ENCODE results near the gene FDX2.

Gene FDX2

DNA sequence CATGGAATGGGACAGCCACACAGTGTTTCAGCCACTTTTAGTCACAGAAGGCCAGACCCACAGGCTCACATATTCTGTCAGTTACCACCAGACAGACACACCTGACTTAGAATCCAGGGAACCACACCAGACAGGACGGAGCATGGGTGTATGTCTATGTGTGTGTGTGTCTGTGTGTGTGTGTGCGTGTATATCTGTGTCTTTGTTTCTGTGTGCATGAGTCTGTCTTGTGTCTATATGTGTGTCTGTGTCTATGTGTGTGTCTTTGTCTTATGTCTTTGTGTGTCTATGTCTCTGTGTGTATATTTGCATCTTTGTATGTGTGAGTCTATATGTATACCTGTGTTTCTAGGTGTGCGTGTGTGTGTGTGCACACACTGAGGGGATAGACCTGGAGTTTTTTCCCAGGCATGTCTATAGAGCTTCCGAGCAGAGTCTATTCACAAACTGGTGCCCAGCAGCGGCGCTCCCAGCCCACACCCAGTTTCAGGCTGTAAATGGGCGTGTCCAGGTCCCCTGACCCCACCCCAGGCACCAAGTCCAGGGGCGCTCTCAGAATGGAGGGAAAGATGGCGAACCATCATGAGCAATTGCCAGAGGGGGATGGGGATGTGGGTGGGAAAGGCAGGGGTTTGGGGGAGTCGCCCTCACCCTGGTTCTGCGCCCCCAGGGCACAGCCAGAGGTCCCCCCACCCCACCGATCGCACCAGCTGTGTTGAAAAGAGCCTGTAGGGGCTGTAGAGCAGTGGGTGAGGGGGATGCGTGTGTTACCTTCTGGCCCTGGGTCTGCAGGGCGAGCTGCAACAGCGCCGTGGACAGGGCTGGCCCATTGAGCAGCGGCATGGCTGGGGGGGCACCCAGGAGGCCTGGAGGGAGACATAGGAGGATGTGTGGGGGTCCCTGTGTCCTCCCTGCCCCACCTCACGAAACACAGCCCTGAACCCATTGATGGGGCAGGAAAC, 6.3 kb upstream of the FDX2 start:
- Mint-ChIP-seq H3K9me3 (no peaks in the 10 kb centered on the region), H3K27ac (peak overlapping the region; percentile 79), H3K27me3 (no peaks in the 10 kb centered on the region), H3K4me1 (peaks cover 3 to 6% of the 10 kb centered on the region in 2 donors), H3K36me3 (peaks cover 18 to 40% of the 10 kb centered on the region in 2 donors), H3K4me3 (no peak overlapping the region)
- ATAC-seq (replicated peaks) (no peak), DNase-seq (no peak)

DNA sequence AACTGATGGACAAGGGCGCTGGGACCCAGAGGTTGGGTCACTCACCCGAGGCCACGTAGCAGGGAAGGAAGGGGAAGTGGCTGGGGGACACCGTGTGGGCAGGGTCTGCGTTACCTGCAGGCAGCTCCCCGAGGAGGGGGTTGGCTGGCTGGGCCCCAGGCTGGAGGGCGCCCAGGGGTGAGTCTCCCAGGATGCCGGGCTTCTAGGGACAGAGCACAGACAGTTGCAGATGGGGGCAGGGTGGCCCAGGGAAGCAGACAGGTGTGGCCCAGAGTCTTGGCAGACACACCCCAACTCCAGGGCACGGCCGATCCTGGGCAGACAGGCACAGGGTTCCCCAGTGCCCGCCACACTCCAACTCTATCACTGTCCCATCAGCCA, 5.6 kb upstream of the FDX2 start:
- no peaks in the 10 kb centered on the region for H3K9me3 Mint-ChIP-seq
- H3K27me3 Mint-ChIP-seq, result no peaks in the 10 kb centered on the region
- no peak overlapping the region for H3K27ac Mint-ChIP-seq
- H3K4me3 Mint-ChIP-seq, result no peak overlapping the region
- ATAC-seq (replicated peaks) (no peak), DNase-seq (no peak)
- H3K36me3 Mint-ChIP-seq, result peaks cover 22 to 45% of the 10 kb centered on the region in 2 donors
- H3K4me1 Mint-ChIP-seq, result peaks cover 5 to 9% of the 10 kb centered on the region in 2 donors

DNA sequence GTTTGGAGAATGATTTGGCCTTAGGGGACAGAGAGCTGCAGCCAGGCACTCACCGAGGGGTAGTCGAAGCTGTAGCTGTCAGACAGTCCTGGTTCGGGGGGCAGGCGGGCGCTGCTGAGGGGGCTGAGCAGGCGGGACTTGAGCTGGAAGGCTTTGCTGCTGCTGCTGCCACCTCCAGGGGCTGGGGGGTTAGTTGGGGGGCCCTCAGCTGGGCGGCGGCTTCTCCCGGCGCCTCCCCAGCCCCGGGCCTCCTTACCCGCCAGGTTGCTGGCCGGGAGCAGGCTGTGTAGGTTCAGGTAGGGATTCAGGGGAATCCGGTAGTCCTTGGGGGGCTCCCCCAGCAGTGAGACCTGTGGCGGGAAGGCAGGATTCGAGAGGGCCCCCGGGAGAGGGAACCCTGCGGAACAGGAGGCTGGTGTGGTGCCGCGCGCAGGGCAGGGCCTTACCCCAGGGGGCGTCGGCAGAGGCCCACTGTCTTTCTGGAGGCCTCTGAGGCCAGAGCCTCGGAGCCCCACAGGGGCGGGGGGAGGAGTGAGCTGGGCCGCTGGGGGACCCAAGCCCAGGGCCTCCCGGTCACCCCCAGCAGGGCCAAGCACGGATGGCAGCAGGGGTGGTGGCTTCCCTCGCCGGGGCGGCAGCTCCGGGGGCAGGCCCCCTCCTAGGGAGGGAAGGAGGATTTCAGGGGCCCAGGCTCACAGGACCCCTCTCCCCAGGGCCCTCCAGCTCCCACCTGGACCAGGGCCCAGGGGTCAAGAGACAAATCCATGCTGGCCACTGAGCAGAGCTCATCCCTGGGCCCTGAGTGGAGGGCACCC, 5.0 kb upstream of the FDX2 start:
- no peak for DNase-seq
- Mint-ChIP-seq H3K4me1 (peaks cover 11 to 15% of the 10 kb centered on the region in 2 donors), H3K27me3 (no peaks in the 10 kb centered on the region), H3K27ac (no peak overlapping the region), H3K4me3 (no peak overlapping the region), H3K9me3 (no peaks in the 10 kb centered on the region), H3K36me3 (peaks cover 26 to 50% of the 10 kb centered on the region in 2 donors)
- no peak for ATAC-seq (replicated peaks)

DNA sequence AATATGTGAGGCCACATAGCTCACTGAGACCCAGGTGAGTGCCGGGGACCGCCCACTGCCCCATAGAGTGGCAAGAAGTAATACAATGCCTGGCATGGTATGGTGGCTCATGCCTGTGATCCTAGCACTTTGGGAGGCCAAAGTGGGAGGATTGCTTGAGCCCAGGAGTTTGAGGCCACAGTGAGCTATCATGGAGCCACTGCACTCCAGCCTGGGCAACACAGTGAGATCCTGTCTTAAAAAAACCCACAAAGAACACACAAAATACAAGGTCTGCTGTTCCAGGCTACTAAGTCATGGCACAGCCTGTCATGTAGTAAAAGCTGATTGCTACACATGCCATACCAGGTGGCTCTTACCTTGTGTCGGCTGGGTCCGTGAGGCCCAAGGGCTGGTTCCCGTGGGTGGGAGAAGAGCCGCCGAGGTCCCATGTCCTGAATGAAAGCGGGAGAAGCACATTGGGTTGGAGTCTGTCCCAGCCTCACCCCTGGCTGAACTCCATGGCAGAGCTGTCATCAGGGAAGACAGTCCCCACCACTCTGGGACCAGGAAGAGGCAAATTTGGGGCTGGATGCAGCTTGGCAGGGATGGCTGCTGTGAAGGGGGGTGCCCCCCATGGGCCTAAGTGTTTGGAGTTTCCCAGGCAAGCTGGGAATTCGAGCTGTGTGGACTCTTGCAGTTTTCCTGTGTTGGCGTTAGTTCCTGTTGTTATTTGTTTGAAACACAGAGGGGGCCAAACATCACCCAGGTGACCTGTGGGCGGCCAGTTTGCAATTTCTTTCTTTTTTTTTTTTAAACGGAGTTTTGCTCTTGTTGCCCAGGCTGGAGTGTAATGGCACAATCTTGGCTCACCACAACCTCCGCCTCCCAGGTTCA, 3.2 kb upstream of the FDX2 start:
- peaks cover 25 to 47% of the 10 kb centered on the region in 2 donors for H3K36me3 Mint-ChIP-seq
- H3K4me3 Mint-ChIP-seq, result no peak overlapping the region
- no peaks in the 10 kb centered on the region for H3K9me3 Mint-ChIP-seq
- no peak for ATAC-seq (replicated peaks)
- peak overlapping the region; percentile 51 for H3K27ac Mint-ChIP-seq
- no peak for DNase-seq
- H3K27me3 Mint-ChIP-seq, result no peaks in the 10 kb centered on the region
- peaks cover 22 to 30% of the 10 kb centered on the region in 2 donors for H3K4me1 Mint-ChIP-seq

DNA sequence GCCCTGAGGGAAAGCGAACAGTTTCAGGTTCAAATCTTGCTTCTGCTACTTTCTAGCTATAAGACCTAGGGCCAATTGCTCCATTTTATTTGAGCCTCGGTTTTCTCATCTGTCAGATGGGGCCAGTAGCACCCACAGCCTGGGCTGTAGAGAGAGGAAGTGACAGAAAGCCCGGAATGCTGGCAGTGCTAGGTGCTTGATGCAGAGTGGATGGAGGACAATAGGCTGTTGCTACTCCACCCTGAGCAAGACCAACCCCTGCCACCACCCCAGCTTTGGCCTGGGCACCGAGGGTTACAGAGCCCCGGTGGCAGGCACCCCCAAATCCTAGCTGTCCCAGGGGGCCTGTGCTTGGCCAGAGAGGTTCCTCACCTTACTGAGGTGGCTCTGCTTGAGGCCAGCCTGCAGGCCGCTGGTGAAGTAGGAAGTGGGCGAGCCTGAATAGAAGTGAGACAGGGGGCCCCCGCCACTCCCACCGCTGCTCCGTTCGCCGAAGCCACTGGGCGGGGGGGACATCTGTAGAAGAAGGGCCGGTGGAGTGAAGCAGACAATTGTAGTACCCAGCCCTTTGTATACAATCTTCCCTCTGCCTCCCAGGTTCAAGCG, 2.1 kb upstream of the FDX2 start:
- no peak overlapping the region for H3K4me3 Mint-ChIP-seq

DNA sequence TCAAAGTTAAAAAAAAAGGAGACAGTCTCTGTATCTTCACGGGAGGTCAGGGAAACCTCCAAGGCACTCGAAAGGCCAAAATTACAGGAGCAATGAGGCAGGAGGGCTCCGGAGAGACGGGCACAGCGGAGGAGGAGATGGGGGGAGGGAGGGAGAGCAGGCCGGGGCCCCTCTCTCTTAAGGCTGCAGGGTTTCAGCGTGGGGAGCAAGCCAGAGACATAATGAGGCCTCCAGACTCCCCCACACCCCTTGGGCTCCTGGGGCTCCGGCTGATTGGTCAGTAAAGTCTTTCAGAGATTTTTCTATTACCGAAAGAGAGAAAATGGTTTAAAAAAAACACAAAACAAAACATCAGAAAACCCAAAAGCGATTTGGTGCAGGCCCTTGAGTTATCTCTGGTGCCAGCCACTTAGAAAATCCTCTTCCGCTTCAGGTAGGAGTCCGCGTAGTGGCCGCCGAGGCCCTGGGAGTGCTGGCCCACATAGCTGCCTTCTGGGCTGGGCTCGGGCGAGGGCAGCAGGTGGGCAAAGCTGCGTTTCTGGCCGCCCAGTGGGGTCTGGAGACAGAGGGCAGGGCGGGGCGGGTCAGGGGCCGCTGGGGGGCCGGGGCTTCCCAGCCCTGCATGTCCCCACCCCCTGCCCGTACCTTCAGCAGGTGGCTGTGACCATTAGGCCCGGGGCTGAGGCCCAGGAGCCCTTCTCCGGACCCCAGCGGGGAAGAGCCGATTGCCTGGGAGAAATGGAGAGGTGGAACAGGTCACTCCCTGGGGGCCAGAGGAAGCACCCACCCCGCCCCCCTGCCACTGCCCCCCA, 1.4 kb upstream of the FDX2 start:
- Mint-ChIP-seq H3K27ac (peak overlapping the region; percentile 93), H3K27me3 (no peaks in the 10 kb centered on the region), H3K4me3 (no peak overlapping the region), H3K9me3 (no peaks in the 10 kb centered on the region), H3K4me1 (peaks cover 22 to 30% of the 10 kb centered on the region in 2 donors), H3K36me3 (peaks cover 28 to 43% of the 10 kb centered on the region in 2 donors)
- ATAC-seq (replicated peaks), result no peak
- DNase-seq, result no peak

More for the DNA sequence above, 2.1 kb upstream of the FDX2 start:
- Mint-ChIP-seq H3K36me3 (peaks cover 27 to 44% of the 10 kb centered on the region in 2 donors), H3K4me1 (peaks cover 22 to 30% of the 10 kb centered on the region in 2 donors), H3K27me3 (no peaks in the 10 kb centered on the region), H3K27ac (no peak overlapping the region), H3K9me3 (no peaks in the 10 kb centered on the region)
- no peak for ATAC-seq (replicated peaks)
- DNase-seq, result no peak

DNA sequence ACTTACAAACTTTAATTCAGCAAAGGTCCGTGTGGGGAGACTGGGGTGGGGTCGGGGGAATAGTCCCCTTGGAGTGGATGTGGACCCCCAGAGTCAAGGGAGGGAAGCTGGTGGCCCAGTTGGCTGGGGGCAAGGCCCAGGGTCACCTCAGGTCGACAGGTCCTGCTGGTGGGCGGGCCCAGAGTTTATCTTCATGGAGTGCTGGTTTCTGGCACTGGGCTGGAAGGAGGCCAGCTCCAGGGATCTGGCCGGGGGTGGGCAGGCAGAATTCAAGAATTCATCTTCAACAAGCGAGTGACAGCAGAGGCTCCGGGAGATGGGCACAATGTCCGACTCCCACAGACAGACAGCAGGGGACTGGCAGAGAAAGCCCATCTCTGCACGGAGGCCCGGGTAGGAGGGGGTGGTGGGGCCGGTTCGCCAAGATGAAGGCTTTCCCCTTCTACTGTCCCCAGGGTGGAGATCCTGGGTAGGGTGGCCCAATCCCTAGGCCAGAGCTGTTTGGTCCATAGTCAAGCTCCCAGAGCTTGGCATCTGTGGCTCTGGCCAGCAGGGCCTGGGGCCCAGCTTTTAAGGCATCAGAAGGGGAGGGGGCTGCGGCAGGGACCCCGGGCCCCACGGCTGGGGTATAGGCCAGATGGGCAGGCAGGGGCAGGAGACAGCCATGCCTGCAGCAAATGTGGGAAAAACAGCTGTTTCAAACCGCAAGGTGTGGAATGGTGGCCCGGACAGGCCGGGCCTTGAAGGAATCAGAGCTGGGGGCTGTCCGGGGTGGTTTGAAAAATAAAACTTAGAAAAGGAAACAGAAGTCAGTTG, 622 bp upstream of the FDX2 start:
- Mint-ChIP-seq H3K27me3 (no peaks in the 10 kb centered on the region), H3K9me3 (no peaks in the 10 kb centered on the region), H3K36me3 (peaks cover 28 to 38% of the 10 kb centered on the region in 2 donors), H3K4me3 (peak overlapping the region; percentile 93 to 95), H3K4me1 (peaks cover 19 to 30% of the 10 kb centered on the region in 2 donors), H3K27ac (peak overlapping the region; percentile 93)
- ATAC-seq (replicated peaks), result peak; percentile 3 to 6
- no peak for DNase-seq

DNA sequence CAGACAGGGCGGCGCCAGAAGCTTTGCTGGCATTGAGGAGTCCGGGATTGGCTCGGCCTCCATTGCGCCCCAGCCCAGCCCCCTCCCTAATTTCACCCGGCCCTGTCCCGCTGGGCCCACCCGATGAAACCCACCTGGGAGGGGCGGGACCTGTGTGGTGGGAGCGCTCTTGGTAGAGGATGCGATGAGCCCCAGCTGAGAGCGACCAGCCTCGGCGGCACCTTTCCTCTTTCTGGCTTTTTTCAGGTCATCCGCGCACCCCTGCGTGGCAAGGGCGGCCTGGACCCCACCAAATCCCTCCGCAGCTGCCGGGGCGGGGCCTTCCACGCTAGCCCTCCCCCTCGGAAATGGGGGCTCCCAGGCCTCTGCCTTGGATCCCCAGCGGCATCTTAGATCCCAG, 6.4 kb downstream of the FDX2 start, which contains the start of gene ZGLP1:
ZGLP1 (minus strand) TSS at position 393 of the 400 bp plus-strand sequence.
- DNase-seq, result no peak
- peaks cover 27 to 33% of the 10 kb centered on the region in 2 donors for H3K36me3 Mint-ChIP-seq
- H3K9me3 Mint-ChIP-seq, result no peaks in the 10 kb centered on the region
- H3K27me3 Mint-ChIP-seq, result no peaks in the 10 kb centered on the region
- peaks cover 14 to 16% of the 10 kb centered on the region in 2 donors for H3K4me1 Mint-ChIP-seq
- no peak within 1 kb of the TSS for H3K4me3 Mint-ChIP-seq
- ATAC-seq (replicated peaks), result no peak
- H3K27ac Mint-ChIP-seq, result no peak within 1 kb of the TSS

DNA sequence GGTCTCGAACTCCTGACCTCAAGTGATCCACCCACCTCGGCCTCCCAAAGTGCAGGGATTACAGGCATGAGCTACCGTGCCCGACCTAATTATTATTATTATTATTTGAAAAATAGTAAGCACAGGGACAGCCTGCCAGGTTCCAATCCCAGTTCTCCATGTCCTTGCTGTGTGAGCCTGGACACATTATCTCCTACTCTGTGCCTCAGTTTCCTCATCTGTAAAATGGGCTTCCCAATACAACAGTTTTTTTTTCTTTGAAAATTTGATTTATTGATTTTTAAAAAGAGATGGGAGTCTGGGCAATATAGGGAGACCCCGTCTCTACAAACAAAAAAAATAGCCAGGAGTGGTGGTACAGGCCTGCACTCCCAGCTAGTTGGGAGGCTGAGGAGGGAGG, 9.5 kb downstream of the FDX2 start:
- Mint-ChIP-seq H3K27me3 (peaks cover 0 to 13% of the 10 kb centered on the region in 2 donors), H3K9me3 (no peaks in the 10 kb centered on the region), H3K36me3 (peaks cover 28 to 31% of the 10 kb centered on the region in 2 donors), H3K4me3 (no peak overlapping the region), H3K27ac (no peak overlapping the region), H3K4me1 (peaks cover 12 to 27% of the 10 kb centered on the region in 2 donors)
- no peak for DNase-seq
- ATAC-seq (replicated peaks), result no peak

DNA sequence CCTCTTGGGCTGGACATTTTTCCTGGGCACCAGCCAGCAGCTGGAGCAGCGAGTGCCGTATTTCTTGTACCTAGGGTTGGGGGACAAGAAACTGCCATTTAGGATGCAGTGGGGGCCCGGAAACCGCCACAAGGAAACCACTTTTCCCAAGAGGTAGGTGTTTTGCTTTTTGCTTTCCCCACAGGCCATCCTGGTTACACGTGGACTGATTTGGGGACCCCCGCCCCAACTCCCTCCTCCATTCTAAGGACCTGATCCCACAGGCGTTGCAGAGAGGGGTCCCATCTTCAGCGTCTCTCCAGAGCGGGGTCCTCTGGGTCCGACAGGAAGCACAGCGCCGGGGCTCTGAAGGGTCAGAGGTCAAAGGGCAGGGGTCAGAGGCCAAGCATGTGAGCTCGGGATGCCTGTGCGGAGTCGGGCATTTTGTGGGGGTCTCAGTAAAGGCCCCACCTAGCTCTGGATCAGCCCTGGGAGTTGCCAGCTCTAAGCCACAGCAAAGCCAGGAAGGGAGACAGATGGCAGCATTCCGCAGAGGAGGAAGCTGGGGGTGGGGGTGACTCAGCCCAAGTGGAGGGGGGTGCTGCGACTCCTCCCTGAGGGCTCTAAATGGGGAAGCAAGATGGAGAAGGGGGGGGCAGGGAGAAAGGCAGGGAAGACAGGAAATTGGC, 10.5 kb downstream of the FDX2 start:
- Mint-ChIP-seq H3K27ac (no peak overlapping the region), H3K9me3 (no peaks in the 10 kb centered on the region)

DNA sequence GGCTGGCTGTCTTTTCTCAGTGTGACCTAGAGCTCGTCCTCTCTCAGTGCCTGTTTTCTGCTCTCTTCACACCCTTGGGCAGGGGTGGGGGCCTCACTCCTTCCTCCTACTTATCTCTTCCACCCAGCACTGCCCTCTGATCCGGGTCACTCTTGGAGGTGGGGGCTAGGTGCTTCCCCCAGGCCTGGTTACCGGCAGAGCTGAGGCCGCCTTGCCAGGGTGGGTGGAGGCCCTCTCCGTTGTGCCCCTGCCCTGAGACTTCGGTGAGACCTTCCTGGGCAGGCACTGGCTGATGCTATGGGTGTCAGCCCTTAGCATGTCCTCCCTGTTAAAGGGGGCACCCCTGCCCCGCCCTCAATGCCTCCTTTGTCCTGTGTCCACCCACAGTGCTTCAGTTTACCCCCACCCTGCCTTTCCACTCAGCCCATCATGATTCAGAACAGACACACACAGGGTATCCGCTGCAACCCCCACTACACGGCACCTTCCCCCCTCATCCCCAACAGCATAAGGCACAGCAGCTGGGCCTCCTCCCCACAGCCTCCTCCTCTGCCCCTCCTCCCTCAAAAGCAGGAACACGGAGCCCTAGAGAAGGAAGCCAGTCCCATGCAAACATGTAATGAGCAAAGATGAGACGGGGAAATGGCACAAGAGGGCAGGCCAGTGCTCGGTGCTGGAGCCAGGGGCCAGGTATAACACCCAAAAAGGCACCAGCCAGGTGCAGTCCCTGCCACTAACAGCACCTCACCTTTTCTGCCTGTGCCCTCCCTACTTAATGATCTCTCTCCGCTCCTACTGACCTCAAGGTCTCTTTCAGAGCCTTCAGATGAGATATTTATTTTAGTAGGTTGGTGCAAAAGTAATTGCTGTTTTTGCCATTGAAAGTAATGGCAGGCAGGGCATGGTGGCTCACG, 16.0 kb downstream of the FDX2 start:
- DNase-seq (no peak), ATAC-seq (replicated peaks) (no peak)
- Mint-ChIP-seq H3K9me3 (no peaks in the 10 kb centered on the region), H3K36me3 (peaks cover 11 to 14% of the 10 kb centered on the region in 2 donors), H3K27ac (no peak overlapping the region), H3K4me1 (peaks cover 17 to 27% of the 10 kb centered on the region in 2 donors), H3K27me3 (peaks cover 22 to 34% of the 10 kb centered on the region in 2 donors), H3K4me3 (no peak overlapping the region)

More for the DNA sequence above, 10.5 kb downstream of the FDX2 start:
- peak overlapping the region in 1 of 2 donors; percentile 12 for H3K4me3 Mint-ChIP-seq
- H3K27me3 Mint-ChIP-seq, result peaks cover 0 to 16% of the 10 kb centered on the region in 2 donors
- H3K4me1 Mint-ChIP-seq, result peaks cover 12 to 27% of the 10 kb centered on the region in 2 donors
- DNase-seq, result no peak
- peaks cover 25 to 26% of the 10 kb centered on the region in 2 donors for H3K36me3 Mint-ChIP-seq
- no peak for ATAC-seq (replicated peaks)

Measured in stimulated activated naive B cell treated with anti-CD40 and anti-IgM and Interleukin-4, amounts not matched to agents 10 μg/mL and 1 μg/mL and 100 μg/mL, for 72 hours (primary cell).